ENCODE measurements around the gene MCRIP2.

DNA sequence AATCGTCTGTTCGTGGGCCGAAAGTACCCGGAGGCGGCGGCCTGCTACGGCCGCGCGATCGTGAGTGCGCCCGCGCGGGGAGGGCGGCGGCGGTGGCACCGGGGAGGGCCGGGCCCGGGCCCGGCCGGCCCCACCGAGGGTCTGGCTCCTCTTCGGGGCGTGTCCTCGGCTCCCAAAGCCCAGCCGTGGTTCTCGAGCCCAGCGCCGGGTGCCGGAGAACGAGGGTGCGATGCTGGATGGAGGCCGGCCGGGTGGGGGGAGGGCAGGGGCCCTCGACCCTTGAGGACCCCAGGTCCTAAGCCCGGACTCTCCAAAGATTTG is 39.0 kb downstream of the MCRIP2 start:
- no peak for TF ChIP-seq POLR2A (IDR thresholded peaks at IDR 0.05)
- TF ChIP-seq, protein P1, sequence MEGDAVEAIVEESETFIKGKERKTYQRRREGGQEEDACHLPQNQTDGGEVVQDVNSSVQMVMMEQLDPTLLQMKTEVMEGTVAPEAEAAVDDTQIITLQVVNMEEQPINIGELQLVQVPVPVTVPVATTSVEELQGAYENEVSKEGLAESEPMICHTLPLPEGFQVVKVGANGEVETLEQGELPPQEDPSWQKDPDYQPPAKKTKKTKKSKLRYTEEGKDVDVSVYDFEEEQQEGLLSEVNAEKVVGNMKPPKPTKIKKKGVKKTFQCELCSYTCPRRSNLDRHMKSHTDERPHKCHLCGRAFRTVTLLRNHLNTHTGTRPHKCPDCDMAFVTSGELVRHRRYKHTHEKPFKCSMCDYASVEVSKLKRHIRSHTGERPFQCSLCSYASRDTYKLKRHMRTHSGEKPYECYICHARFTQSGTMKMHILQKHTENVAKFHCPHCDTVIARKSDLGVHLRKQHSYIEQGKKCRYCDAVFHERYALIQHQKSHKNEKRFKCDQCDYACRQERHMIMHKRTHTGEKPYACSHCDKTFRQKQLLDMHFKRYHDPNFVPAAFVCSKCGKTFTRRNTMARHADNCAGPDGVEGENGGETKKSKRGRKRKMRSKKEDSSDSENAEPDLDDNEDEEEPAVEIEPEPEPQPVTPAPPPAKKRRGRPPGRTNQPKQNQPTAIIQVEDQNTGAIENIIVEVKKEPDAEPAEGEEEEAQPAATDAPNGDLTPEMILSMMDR (IDR thresholded peaks at IDR 0.05) = no peak

Data from adrenal gland (tissue), 5 donors.